HEK293 (cell line): ENCODE data around the gene ZKSCAN3.

ENCODE experiments used
- CTCF ChIA-PET: fragments of 350-600 bp; formaldehyde crosslinking; extraction: SDS; loops from one replicate; lab custom pipeline; 2021; ENCODE audit warnings: antibody characterized with exemption; lab: Yijun Ruan, JAX
- POLR2A ChIA-PET: fragments of 300-600 bp; formaldehyde crosslinking; extraction: SDS; loops from one replicate; lab custom pipeline; 2020; ENCODE audit warnings: antibody characterized with exemption, inconsistent platforms; lab: Yijun Ruan, JAX
- H3K27ac ChIP-seq: fragments of 200-500 bp; sonication (Bioruptor generic); 2 replicates; pipeline ENCODE4 v1.5.1; 2014; ENCODE audit warnings: low read depth, low read length, control low read depth, inconsistent platforms; ENCODE audit errors: extremely low read depth
- H3K36me3 ChIP-seq, 2 experiments: fragments of 200-500 bp in 1 of 2; sonication (Bioruptor generic) in 1 of 2; 1 replicate in 1 of 2; 2 replicates in 1 of 2; pipeline ENCODE4 v1.5.1; 2014 to 2017; ENCODE audit warnings: inconsistent platforms in 2 of 2, low read length in 2 of 2; ENCODE audit not compliant: control insufficient read depth in 2 of 2, insufficient read depth in 1 of 2
- H3K4me1 ChIP-seq: fragments of 200-500 bp; sonication (Bioruptor generic); 2 replicates; pipeline ENCODE4 v1.5.1; 2014; ENCODE audit warnings: mild to moderate bottlenecking, low read length, inconsistent platforms; ENCODE audit not compliant: control insufficient read depth, insufficient read depth
- H3K4me3 ChIP-seq: 2 replicates; pipeline ENCODE4 v1.5.1; 2011; ENCODE audit warnings: low read depth, mild to moderate bottlenecking, control low read depth, low read length, moderate library complexity
- H3K9me3 ChIP-seq: fragments of 200-500 bp; sonication (Bioruptor generic); 2 replicates; pipeline ENCODE4 v1.5.1; 2014; ENCODE audit warnings: low read depth, low read length, inconsistent platforms; ENCODE audit not compliant: control insufficient read depth, insufficient read depth
- GLI4 ChIP-seq: fragments of 450-650 bp; formaldehyde crosslinking; IDR thresholded peaks from 2 replicates; pipeline ENCODE4 v1.5.1; 2016; ENCODE audit warnings: missing biosample characterization, missing genetic modification characterization
- MYNN ChIP-seq: fragments of 450-650 bp; formaldehyde crosslinking; IDR thresholded peaks from 2 replicates; pipeline ENCODE4 v1.5.1; 2016; ENCODE audit warnings: missing biosample characterization, missing genetic modification characterization, borderline replicate concordance
- PRDM6 ChIP-seq: fragments of 450-650 bp; formaldehyde crosslinking; IDR thresholded peaks from 2 replicates; pipeline ENCODE4 v1.5.1; 2017; ENCODE audit warnings: missing biosample characterization, missing genetic modification characterization
- TSHZ1 ChIP-seq: fragments of 450-650 bp; formaldehyde crosslinking; IDR thresholded peaks from 2 replicates; pipeline ENCODE4 v1.5.1; 2016; ENCODE audit warnings: missing biosample characterization, missing genetic modification characterization, borderline replicate concordance
- ZBTB11 ChIP-seq: fragments of 450-650 bp; formaldehyde crosslinking; conservative IDR thresholded peaks from 2 replicates; pipeline ENCODE4 v1.5.1; 2016; ENCODE audit warnings: low read depth, missing biosample characterization, missing genetic modification characterization
- ZNF18 ChIP-seq: fragments of 450-650 bp; formaldehyde crosslinking; IDR thresholded peaks from 2 replicates; pipeline ENCODE4 v1.5.1; 2016; ENCODE audit warnings: missing biosample characterization, missing genetic modification characterization
- ZNF2 ChIP-seq: fragments of 450-650 bp; formaldehyde crosslinking; IDR thresholded peaks from 2 replicates; pipeline ENCODE4 v1.5.1; 2016; ENCODE audit warnings: missing biosample characterization, missing genetic modification characterization
- ZNF221 ChIP-seq: fragments of 450-650 bp; formaldehyde crosslinking; IDR thresholded peaks from 2 replicates; pipeline ENCODE4 v1.5.1; 2017; ENCODE audit warnings: missing biosample characterization, missing genetic modification characterization, borderline replicate concordance
- ZNF366 ChIP-seq: fragments of 450-650 bp; formaldehyde crosslinking; conservative IDR thresholded peaks from 2 replicates; pipeline ENCODE4 v1.5.1; 2016; ENCODE audit warnings: missing biosample characterization, missing genetic modification characterization
- ZNF426 ChIP-seq: fragments of 450-650 bp; formaldehyde crosslinking; IDR thresholded peaks from 2 replicates; pipeline ENCODE4 v1.5.1; 2017; ENCODE audit warnings: missing biosample characterization, missing genetic modification characterization, mild to moderate bottlenecking, inconsistent platforms, moderate library complexity
- ZNF48 ChIP-seq: fragments of 450-650 bp; formaldehyde crosslinking; IDR thresholded peaks from 2 replicates; pipeline ENCODE4 v1.5.1; 2016; ENCODE audit warnings: missing biosample characterization, missing genetic modification characterization
- ZNF549 ChIP-seq: fragments of 450-650 bp; IDR thresholded peaks from 2 replicates; pipeline ENCODE4 v1.5.1; 2018; ENCODE audit warnings: missing biosample characterization, missing genetic modification characterization, mild to moderate bottlenecking, inconsistent platforms, moderate library complexity
- ZNF654 ChIP-seq: fragments of 450-650 bp; formaldehyde crosslinking; IDR thresholded peaks from 2 replicates; pipeline ENCODE4 v1.5.1; 2016; ENCODE audit warnings: low read depth, missing biosample characterization, missing genetic modification characterization
- ZNF704 ChIP-seq: fragments of 450-650 bp; formaldehyde crosslinking; IDR thresholded peaks from 2 replicates; pipeline ENCODE4 v1.5.1; 2016; ENCODE audit warnings: missing biosample characterization, missing genetic modification characterization
- ZNF707 ChIP-seq: fragments of 450-650 bp; formaldehyde crosslinking; IDR thresholded peaks from 2 replicates; pipeline ENCODE4 v1.5.1; 2016; ENCODE audit warnings: missing biosample characterization, missing genetic modification characterization
- ZNF747 ChIP-seq: fragments of 450-650 bp; formaldehyde crosslinking; IDR thresholded peaks from 2 replicates; pipeline ENCODE4 v1.5.1; 2016; ENCODE audit warnings: missing biosample characterization, missing genetic modification characterization
- ZSCAN5A ChIP-seq: fragments of 450-650 bp; formaldehyde crosslinking; IDR thresholded peaks from 2 replicates; pipeline ENCODE4 v1.5.1; 2016; ENCODE audit warnings: missing biosample characterization, missing genetic modification characterization

Gene ZKSCAN3

GRCh38 chr6:28353356-28353755, 3.6 kb downstream of the ZKSCAN3 start:
- ChIA-PET CTCF (interaction anchor here (1.1 kb wide), 1 partner anchor 135 kb away, joined by 3 read pairs; no protein-coding TSS in a partner anchor), POLR2A (interaction anchor here (0.7 kb wide), 1 partner anchor 481 kb away, joined by 5 read pairs; a partner anchor contains a TSS)
- no peak overlapping the region for H3K27ac ChIP-seq
- H3K4me1 ChIP-seq = peaks cover 4% of the 10 kb centered on the region; the same call in 1 of the 2 replicates
- no peak for TF ChIP-seq ZNF426 (tag by site-specific recombination)
- TF ChIP-seq PRDM6 = no peak
- no peak for TF ChIP-seq GLI4 (tag by site-specific recombination)
- no peak for TF ChIP-seq ZNF704 (tag by site-specific recombination)
- no peak for TF ChIP-seq MYNN (tag by site-specific recombination)
- no peak for TF ChIP-seq TSHZ1 (tag by site-specific recombination)
- no peak for TF ChIP-seq ZNF549 (tag by site-specific recombination)
- no peak for TF ChIP-seq ZNF2 (tag by site-specific recombination)
- TF ChIP-seq ZNF221 = no peak
- no peak for TF ChIP-seq ZNF747 (tag by site-specific recombination)
- TF ChIP-seq ZBTB11 (tag by site-specific recombination) = no peak
- no peak for TF ChIP-seq ZNF366 (tag by site-specific recombination)
- TF ChIP-seq ZNF48 = no peak
- TF ChIP-seq ZNF707 = no peak
- TF ChIP-seq ZNF654 (tag by site-specific recombination) = no peak
- TF ChIP-seq ZNF18 (tag by site-specific recombination) = no peak
- TF ChIP-seq ZSCAN5A (tag by site-specific recombination) = no peak
- no peak overlapping the region for H3K4me3 ChIP-seq
- H3K36me3 ChIP-seq = peaks cover 0 to 8% of the 10 kb centered on the region in 2 experiments; a peak in 1 of 3 replicates
- no peaks in the 10 kb centered on the region for H3K9me3 ChIP-seq
